Middle frontal gyrus (tissue), 1 donor: ENCODE results near the gene COL23A1.
"Not testable (repeated sequence)": the region's sequence is repeated elsewhere in the genome, so short reads cannot be mapped to it uniquely, and the experiment has no call there.

Experiments
- DNase-seq: peaks from one replicate; pipeline ENCODE4 v3.0.0-alpha.2; 2015; ENCODE audit warnings: low spot score; ENCODE audit errors: extremely low spot score

The COL23A1 gene

DNA sequence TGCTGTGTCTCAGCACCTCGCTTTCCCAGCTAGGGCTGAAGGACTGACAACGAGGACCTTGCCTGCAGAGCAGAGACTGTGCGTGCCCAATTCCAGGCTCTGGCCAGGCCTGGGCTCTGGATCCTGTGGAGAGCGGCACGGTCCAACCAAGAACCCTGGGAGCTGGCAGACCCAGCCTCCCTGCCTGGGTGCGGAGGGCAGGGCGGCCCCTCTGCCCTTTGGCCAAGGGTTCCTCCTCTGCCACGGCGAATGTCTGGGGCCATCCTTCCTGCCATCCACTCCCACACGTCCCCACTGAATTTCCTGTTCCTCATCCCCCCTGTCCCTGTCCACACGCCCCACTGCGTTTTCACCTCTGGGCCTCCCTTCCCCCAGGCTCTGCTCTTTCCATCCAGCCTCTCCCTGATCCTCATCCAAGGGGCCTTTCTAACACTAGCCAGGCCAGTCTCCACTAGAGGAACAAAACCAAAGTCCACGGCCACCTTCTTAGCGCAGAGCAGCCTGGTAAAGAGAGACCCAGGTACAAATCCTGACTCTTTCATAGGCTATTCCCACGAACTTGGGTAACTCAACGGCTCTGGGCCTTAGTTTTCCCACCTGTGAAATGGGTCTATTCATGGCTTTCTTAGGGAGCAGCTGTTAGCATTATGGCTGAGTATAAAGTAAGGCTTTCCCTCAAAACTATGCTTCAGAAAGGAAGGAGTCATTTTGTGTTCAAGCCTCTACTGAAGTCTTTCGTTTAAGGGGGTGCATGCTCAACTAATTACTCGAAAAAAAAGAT is 262.1 kb downstream of the COL23A1 start:
- no peak for DNase-seq

DNA sequence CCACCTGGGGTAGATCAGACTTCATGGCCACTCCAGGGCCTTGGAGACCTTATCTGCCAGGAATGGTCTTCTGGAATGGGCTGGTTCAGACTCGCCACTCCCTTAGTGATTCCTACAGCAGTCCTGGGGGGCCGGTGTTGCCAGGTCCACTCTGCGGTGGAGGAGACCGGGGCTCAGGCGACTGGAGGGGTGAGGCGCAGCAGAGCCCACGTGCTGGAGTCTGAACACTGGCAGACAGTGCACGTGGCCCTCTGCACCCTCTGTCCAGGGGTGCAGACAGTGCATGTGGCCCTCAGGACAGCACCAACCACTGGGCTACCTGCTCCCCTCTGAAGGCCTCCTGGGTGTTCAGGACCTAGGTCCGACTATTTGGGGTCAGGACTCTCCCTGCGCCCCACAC is 262.7 kb downstream of the COL23A1 start:
- DNase-seq = no peak

DNA sequence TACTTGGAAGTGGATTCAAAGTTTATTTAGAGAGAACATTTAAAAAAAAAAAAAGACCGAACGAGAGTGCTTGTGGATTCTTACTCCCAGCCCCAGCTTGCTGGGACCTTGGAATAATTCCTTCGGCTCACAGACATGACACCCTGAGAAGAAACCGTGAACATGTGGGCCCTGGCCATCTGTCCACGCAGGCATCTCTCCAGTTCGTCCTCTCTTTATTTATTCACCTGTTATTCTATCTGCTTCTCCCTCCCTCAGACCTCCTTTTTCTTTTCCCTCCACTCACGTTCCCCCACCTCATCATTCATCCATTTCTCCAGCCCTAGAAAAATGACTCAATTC is 263.8 kb downstream of the COL23A1 start:
- DNase-seq = peak; percentile 9

DNA sequence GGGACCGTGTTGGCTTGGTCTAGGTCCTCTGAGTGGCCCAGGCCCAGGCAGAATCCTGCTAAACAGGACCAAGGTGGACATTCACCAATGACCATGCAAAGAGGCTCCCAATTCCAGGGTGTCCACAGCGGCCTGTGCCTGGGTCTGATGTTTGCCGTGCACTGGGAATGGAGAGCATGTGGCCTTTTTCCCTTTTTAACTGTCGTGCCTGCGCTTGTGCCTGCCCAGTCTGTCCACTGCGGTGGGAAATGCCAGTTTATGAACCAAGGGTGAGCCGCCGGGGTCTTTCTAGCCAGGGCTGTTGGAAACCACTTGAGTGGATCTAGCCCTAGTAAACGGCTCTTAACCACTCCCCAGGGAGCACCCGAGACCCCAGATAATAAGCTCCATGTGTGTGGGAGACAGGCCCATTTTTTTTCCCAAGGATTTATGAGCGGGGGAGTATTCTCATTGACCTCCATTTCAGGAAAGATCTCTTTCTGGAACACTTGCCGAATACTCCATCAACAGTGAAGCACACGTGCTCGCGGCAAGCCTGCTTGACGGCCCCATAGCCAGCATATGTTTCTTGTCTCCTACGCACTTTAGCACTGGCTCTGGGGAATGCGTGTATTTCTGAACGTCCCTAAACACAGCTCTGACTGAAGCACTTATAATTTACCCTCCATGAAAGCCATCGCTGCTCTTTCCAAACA is 264.4 kb downstream of the COL23A1 start:
- DNase-seq = peak; percentile 29

DNA sequence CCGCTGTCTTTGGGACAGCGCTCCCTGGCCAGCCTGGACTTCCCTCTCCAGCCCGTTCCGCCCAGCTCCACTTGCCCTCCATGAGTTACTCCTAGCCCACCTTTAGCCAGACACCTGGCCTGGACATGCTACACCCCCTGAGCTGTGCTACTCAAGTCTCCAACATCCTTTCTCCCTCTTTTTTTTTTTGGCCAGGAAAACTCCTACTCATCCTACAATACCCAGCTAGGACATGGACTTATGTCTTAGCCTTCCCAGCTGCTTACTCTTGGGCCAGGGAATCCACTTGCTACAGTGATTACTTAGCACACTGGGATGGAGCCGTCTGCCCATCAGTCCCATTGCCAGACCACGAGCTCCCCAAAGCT is 264.9 kb downstream of the COL23A1 start:
- DNase-seq = no peak

DNA sequence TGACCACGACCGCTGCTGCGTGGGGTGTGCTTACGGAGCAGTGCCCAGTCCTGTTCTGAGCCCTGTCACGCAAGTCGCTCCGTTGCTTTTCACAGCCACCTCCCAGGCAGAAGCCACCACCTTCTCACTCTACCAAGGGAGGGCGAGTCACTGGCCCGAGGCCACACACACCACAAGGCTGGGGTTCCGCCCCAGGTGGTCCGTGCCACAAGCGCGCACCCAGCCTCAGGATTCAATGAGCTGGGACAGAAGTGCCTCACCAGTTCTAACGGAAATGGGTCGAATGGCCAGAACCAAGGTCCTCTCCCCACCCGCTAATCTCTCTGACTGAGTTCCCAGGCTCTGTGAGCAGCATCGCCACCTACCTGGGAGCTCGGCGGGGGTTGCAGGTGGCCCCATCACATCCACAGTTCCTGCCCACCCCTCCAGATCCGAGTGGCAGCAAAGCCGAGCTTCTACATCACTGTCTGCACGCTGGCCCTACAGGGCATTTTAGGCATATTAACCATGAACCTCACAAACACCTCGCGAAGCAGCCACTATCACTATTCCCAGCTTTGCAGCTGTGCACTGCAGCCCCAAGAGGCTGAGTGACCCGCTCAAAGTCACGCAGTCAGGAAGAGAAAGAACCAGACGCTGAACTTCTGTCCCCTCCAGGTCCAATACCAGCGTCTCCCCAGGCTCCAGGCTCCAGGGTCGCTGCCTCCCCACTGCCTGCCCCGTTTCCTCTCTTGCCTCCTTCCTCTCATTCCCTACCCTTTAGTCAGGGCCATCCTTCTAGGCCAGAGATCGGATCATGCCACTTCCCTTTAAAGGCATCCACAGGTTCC is 265.5 kb downstream of the COL23A1 start:
- no peak for DNase-seq

DNA sequence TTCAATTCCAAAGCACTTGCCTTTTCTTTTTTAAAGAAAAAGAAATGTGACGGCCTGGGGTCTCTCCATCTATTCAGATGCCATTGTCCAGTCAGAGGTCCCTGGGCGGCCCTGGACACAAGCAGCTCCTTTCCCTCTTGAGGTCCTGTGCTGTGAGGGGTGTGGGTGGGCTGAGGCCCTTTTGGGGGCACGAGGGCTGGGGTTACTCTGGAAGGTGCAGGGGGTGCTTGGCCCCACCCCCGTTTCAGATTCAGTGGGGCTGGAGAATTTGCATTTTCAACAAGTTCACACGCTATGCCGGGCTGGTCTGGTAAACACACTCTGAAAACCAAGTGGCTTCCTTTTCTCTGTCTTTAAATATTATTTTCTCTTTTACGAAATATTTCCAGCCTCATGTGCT is 266.2 kb downstream of the COL23A1 start:
- no peak for DNase-seq

DNA sequence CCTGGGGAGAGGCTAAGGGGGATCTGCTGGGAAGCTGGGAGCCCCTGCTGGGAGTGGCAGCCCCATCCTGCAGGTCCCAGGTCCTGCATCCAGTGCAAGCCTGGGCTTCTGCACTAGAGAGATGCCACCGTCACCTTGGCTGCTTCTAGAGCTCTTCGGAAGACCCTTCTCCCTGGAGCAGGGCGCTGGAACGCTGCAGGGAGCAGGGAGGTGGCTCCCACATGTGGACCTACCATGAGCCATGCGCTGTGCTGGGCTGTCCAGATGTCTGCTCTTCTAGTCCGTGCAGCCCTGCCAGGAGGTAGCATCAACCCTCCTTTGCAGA is 266.7 kb downstream of the COL23A1 start:
- no peak for DNase-seq

DNA sequence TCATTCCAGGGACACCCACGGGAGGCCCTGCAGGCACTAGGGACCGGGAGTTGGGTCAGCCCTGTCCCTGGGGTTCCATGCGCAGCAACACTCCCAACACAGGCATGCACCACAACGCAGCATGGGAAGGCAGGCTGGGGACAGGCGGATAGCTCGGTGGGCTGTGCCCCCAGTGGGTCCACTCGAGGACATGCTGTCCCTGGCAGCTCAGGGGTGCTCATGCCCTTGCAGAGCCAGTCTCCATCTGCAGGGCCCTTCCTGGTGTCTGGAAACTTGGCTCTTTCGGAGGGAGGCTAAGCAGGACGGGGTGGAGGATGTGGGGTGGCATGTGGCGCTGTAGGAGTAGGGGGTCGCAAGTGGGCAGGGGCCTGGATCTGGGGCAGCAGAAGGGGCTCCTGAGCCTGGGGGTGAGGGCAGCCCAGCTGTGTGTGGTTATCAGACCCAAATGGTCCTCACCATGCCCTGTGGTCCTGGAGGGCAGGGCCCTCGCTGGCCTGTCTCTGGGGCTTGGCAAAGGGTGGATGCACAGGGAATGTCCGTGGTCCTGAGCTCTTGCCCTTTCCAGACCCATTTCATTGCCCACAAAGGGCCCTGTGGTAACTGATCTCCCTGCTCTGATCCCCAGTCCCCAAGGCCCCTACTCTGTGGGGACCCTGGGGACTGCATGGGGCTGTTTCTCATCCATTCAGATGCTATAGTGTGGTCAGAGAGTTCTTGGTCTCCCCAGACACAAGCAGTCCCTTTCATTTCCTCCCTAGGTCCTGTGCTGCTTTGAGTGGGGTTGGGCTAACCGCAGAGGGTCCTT is 267.3 kb downstream of the COL23A1 start:
- DNase-seq = no peak

DNA sequence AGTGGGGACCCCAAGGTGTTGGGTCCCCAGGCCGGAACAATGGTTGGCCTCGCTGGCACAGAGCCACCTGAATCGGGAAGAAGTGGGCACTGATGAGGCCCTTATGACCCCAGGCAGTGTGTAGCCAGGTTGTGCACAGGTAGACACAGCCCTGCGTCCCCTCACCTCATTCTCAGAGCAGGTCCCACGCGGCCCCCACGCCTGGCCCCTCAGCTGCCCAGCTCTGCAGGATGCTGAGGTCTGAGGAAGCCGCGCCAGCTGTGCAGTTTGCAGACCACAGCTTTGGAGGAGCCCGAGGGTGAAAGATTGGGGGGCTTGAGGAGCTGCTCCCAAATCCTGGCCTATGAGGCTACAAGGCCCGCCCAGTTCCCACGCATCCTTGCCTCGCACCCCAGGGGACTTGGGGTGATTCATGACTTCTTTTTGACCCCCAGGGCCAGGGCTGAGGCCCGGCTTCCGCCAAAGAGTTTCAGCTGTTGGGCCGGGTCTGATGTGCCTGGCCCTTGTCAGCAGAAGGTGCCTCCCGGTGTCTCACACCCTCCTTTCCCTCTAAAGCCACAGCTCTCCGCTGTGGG is 269.8 kb downstream of the COL23A1 start:
- DNase-seq = no peak

DNA sequence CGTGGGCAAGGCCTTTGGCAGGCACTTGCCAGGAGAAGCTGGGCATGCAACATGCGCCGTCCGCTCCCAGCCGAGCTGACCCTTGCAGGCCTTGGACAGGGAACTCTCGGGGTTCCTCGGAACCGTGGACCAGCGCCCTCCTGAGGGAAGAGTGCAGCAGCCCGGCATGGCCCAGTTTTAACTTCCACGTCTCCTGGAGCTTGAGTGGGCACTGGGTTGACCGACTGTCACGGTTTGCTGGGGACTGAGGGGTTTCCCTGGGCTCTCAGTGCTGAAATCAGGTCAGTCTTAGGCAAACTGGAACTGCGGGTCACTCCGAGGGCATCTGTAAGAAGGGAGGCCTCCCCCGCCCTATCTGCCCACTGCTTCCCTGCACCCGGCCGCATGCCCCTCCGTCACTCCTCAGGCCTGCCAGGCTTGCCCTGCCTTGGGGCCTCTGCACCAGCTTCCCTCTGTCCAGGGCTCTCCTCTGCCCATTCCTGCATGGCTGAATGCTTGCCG is 270.6 kb downstream of the COL23A1 start:
- no peak for DNase-seq

DNA sequence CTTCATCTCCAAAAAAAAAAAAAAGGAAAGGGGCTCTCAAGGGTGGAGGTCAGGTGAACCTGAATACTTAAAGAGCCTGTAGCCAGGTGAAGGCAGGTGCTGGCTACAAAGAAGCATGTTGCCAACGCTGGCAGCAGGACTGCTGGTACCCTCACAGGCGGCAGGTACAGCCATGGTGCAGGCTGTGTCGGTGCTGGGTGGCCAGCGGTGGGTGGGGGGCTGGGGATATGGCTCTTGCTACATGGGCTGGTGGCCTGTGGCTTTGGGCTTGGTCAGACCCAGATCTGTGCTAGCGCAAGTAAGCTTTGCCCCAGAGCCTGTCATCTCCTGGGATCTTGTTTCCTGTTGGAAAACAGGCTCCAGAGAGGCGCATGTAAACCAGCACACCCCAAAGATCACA is 271.3 kb downstream of the COL23A1 start:
- DNase-seq = no peak

DNA sequence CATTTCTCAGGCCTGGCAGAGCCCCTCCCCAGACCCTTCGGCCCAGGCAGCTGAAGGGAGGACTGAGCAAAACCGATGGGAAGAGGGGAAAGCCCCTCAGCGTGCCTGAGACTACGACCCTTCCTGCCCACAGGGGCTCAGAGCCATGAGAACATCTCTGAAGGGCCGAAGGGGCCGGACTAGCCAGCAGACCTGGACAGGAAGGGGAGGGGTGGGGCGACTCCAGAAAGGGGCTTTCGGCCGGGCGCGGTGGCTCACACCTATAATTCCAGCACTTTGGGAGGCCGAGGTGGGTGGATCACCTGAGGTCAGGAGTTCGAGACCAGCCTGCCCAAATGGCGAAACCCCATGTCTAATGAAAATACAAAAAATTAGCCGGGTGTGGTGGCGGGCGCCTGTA is 271.8 kb downstream of the COL23A1 start:
- no peak for DNase-seq

DNA sequence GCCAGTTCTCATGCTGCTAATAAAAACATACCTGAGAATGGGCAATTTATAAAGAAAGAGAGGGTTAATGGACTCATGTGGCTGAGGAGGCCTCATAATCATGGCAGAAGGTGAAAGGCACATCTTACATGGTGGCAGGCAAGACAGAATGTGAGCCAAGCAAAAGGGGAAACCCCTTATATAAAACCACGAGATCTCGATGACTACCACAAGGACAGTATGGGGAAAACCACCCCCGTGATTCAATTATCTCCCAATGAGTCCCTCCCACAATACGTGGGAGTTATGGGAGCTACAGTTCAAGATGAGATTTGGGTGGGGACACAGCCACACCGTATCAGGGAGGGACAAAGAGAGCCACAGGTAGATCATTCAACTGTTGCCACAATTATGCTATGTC is 272.5 kb downstream of the COL23A1 start:
- DNase-seq = not testable (repeated sequence)

DNA sequence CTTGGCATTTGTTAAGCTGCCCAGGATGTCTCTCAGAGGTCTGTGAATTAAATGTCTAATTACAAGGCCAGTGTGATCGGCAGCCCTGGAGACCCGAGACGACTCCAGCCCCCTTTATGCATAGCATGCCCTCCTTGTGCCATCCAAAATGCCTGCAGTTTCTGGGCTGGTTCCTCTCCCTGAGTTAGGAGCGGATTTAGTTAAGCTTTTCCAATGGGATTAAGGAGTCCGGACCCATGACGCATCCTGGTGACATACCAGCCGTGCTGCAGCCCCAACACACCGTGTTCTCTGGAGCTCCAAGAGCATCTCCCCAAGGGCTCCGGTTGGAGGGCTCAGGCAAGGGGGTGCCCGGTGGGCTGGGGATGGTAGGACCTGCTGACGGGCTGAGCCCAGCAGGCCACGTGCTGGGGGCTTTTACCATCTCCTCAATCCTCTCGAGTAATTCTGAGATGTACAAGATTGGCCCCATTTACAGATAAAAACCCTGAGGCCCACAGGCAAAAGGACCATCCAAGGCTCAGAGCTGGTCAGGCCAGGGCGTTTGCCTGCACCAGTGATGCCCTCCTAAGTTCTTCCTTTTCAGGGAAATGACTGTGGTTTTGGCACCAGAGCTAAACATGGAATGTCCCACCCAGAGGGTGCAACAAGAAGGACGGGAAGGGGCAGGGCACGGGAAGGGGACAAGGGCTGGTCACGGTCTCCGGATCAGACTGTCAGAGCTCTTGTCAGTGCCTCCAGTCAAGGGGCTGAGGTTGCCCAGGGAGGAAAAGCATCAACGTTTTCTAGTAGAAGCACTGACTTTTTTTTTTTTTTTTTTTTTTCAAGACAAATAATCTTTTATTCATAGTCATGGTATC is 275.0 kb downstream of the COL23A1 start:
- no peak for DNase-seq

DNA sequence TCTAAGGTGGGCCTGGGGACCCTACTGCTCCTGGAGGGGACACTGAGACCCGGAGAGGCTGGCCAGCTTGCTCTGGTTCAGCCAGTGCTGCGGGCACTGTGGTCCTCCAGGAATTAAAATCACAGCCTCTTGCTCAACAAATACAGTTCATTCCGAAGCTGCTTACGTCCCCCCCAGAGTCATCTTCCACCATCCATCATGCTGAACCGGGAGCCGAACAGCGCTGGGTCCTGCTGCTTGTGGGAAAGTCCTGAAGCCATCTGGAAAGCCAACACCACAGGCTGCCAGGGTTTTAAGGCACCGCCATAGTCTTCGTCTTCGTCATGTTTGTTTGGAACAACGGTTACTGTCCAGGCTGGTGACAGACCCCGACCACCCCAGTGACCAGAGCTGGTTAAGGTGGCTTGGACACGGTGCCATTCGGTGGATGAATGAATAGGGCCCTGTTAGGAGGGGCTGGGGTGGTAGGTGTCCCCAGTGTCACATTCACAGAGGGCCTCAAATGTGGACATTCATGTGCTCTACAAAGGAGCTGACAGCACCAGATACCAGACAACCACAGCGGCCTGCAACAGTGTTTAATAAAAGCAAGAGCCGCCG is 276.0 kb downstream of the COL23A1 start:
- DNase-seq = no peak

DNA sequence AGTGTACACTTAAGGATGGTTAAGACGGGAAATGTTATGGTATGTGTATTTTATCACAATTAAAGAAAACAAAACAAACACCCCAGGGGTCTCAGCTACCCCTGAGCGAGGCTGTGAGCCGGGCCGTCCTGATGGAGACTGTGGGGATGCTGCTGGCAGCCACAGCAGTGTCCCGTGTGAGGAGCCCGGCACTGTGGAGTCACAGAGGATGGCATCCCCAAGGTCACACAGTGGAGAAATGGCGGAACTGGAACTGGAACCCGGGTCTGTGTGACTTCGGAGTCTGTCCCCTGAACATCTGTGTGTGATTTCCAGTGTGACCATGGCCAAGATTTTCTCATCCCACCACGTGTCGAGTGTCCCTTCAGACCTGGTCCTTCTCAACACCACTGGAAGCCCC is 276.9 kb downstream of the COL23A1 start:
- DNase-seq = no peak

DNA sequence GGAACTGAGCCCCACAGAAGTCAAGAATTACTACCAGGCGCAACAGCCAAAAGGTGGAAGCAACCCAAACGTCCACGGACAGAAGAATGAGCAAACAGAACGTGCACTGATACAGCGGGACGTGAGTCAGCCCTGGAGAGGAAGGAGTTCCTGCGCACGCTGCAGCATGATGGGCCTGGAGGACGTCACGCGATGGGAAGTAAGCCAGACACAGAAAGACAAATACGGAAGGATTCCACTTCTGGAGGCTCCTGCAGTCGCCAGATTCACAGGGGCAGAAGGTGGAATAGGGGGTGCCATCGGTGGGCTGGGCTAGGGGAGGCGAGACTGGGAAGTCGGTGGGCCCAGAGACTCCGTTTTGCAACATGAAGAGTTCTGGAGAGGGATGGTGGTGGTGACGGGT is 277.3 kb downstream of the COL23A1 start:
- no peak for DNase-seq

DNA sequence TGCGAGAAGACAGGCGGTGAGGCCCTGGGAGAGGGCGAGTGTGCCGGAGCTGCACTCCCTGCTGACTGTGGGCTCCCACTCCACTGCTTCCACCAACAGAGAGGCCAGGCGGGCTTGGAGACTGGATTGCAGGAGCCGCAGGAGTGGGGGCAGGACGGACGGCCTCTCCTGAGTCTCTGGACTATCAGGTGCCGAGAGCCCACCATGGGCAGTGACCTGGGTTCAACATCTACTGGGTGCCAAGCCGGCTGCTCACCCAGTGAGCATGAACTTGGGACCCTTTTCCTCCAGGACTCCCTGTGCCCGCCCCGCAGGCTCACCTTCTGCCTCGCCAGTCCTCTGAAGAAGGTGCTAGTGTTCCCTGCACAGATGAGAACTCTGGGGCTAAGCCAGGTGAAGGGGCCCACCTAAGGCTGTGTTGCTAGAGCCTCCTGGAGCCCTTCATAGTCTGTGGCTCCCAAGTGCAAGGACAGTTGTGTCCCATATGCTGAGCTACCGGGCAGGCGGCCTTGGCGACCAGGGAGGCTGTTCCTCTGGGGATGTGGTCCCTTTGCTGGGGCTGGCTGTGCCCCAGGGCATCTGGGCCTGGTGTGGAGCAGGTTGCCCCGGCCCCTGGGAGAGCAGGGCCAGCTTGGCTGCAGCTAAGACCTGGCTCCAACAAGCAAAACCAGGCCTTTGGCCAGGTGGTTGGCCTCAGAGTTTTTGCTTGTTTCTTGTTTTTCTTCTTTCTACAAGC is 279.9 kb downstream of the COL23A1 start:
- DNase-seq = no peak
